Mucosa of descending colon (tissue), 3 donors: ENCODE data around the gene RNASE1. TPM values are rescaled to one million over a fixed set of nuclear protein-coding genes. Genes with fewer than 3 reads are reported as not detected.
A peak's percentile ranks its signal among the peaks of the same experiment; 100 is the strongest.

ENCODE experiments used
- ATAC-seq: fragments of 200-7000 bp; cut with Tn5 transposase; one replicate; pipeline ENCODE4 v1.9.1; 2020; ENCODE audit warnings: mild to moderate bottlenecking, moderate library complexity
- DNase-seq, 3 donors: peaks; one replicate each; pipeline ENCODE4 v3.0.0-alpha.2; 2020
- H3K36me3 ChIP-seq: fragments of 200-600 bp; one replicate; pipeline ENCODE4 v1.8.0; 2021; ENCODE audit warnings: low read depth, mild to moderate bottlenecking
- H3K4me1 ChIP-seq: fragments of 200-600 bp; one replicate; pipeline ENCODE4 v1.8.0; 2021; ENCODE audit warnings: low read depth, mild to moderate bottlenecking
- H3K4me3 ChIP-seq: fragments of 200-600 bp; one replicate; pipeline ENCODE4 v1.8.0; 2021; ENCODE audit warnings: mild to moderate bottlenecking
- H3K9me3 ChIP-seq: fragments of 200-600 bp; one replicate; pipeline ENCODE4 v1.8.0; 2021; ENCODE audit warnings: mild to moderate bottlenecking
- intact Hi-C, 2 donors: fragments of 100-400 bp; cut with DNase I in 1 of 2; cut with micrococcal nuclease in 1 of 2; formaldehyde crosslinking; loops; one replicate each; pipeline versions ENCODE4 v1.11.0 to v1.11.1; 2022; cut with DNase I, micrococcal nuclease
- total RNA-seq, 3 donors: library from RNA; stranded (reverse); fragmentation: NEBNext Ultra II Directional in 2 of 3; extraction: Animal tissue kit (Norgen Biotek cat#: 25700) in 2 of 3; gene quantifications; one replicate each; pipeline versions ENCODE4 v1.2.1 to v1.2.4, GENCODE V29; 2021 to 2023
- TF ChIP-seq, protein P1 (sequence below): fragments of 200-600 bp; IDR thresholded peaks from one replicate; pipeline ENCODE4 v1.8.0; 2022; ENCODE audit warnings: antibody characterized with exemption, mild to moderate bottlenecking
- donor health status: DM: no; HTN: no; CAD: no; lungs with moderate emphysema.
- donor health status: DM: no; HTN: no; CAD: no.
- donor health status: DM: no; HTN: yes; CAD: no.

Gene RNASE1
- total RNA-seq, 3 donors from 2014 or later = 105 to 275 (median 203) TPM

- no peak overlapping the region for H3K4me3 ChIP-seq
- DNase-seq = no peak
- ATAC-seq = no peak
- TF ChIP-seq, protein P1, sequence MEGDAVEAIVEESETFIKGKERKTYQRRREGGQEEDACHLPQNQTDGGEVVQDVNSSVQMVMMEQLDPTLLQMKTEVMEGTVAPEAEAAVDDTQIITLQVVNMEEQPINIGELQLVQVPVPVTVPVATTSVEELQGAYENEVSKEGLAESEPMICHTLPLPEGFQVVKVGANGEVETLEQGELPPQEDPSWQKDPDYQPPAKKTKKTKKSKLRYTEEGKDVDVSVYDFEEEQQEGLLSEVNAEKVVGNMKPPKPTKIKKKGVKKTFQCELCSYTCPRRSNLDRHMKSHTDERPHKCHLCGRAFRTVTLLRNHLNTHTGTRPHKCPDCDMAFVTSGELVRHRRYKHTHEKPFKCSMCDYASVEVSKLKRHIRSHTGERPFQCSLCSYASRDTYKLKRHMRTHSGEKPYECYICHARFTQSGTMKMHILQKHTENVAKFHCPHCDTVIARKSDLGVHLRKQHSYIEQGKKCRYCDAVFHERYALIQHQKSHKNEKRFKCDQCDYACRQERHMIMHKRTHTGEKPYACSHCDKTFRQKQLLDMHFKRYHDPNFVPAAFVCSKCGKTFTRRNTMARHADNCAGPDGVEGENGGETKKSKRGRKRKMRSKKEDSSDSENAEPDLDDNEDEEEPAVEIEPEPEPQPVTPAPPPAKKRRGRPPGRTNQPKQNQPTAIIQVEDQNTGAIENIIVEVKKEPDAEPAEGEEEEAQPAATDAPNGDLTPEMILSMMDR = no peak
- H3K4me1 ChIP-seq = peaks cover 18% of the 10 kb centered on the region
- intact Hi-C loops = no loop called here
- no peaks in the 10 kb centered on the region for H3K36me3 ChIP-seq
- no peaks in the 10 kb centered on the region for H3K9me3 ChIP-seq
Measured at GRCh38 chr14:20809917-20810316, 7.3 kb upstream of the RNASE1 start.

DNA sequence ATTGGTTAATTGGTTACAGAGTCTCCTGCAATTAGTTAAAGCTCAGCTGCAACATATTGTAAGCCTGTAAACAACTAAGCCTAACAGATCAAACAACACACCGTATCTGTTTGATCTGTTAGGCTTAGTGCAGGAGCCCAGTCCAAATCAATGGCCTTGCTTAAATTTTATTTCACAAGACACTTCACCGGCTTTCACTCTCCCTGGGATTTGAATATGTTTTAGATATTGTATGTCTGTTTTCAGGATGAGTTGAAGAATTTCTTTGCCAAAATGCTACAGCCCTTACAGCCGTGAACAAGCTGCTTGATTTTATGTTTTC, 5.5 kb upstream of the RNASE1 start:
- H3K4me3 ChIP-seq = no peak overlapping the region
- DNase-seq = no peak
- H3K9me3 ChIP-seq = no peaks in the 10 kb centered on the region
- H3K4me1 ChIP-seq = peaks cover 18% of the 10 kb centered on the region
- H3K36me3 ChIP-seq = no peaks in the 10 kb centered on the region
- intact Hi-C loops = no loop called here
- no peak for ATAC-seq
- TF ChIP-seq, protein P1 = no peak

DNA sequence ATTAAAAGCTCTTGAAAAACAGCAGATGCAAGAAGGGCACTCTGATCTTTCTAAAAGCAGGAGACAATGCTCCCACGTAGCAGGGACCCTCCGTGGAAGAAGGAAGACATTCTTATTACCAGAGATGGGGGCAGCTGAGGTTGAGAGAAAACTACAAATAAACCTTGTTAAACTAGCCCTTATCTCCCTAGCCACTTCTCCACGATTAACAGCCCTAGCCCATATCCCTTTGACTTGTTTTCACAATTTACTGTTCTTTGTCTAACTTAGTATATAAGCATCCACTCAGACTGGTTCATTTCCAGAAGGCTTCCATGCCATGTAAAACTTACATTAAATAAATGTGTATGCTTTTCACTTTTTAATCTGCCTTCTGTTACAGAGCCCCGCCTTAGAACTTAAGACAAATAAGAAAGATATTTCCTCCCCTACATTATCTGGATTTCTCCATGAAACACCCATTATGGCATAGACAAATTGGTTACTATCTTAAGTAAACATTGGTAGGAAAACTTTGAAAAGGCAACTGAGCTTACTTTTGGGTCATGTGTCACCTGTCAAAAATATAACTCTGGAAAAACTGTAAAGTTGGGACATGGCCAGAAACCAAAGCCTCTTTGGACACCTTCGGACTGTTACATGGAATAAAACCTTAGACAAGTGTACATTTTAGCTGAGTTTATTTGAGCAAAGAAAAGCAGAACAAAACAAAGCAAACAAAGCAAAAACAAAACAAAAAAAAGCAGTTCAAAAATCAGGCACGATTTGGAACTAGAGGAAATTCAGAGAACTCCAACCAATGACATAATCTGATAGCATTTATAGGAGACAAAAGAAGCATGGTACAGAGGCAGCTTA, 4.9 kb upstream of the RNASE1 start:
- no peak for DNase-seq
- peaks cover 20% of the 10 kb centered on the region for H3K4me1 ChIP-seq

GRCh38 chr14:20805485-20805884, 2.8 kb upstream of the RNASE1 start:
- intact Hi-C loops = no loop called here
- no peak overlapping the region for H3K4me3 ChIP-seq

More for the DNA sequence above, 4.9 kb upstream of the RNASE1 start:
- no peaks in the 10 kb centered on the region for H3K9me3 ChIP-seq
- peak; percentile 27 for ATAC-seq
- no peaks in the 10 kb centered on the region for H3K36me3 ChIP-seq
- no peak overlapping the region for H3K4me3 ChIP-seq
- intact Hi-C loops = no loop called here
- TF ChIP-seq, protein P1 = no peak

GRCh38 chr14:20803223-20803622, 579 bp upstream of the RNASE1 start:
- TF ChIP-seq, protein P1 = no peak
- no peak for DNase-seq
- ATAC-seq = no peak
- Histone ChIP-seq H3K36me3 (no peaks in the 10 kb centered on the region), H3K9me3 (no peaks in the 10 kb centered on the region), H3K4me1 (peaks cover 13% of the 10 kb centered on the region), H3K4me3 (no peak overlapping the region)
- intact Hi-C loops = no loop called here

More at GRCh38 chr14:20805485-20805884, 2.8 kb upstream of the RNASE1 start:
- H3K4me1 ChIP-seq = peaks cover 13% of the 10 kb centered on the region
- no peaks in the 10 kb centered on the region for H3K36me3 ChIP-seq
- TF ChIP-seq, protein P1 = no peak
- ATAC-seq (no peak), DNase-seq (no peak)
- H3K9me3 ChIP-seq = no peaks in the 10 kb centered on the region
